HG03280 (cell line): Measurements from ENCODE around the gene CTBP2.
"Not testable (repeated sequence)": the region's sequence is repeated elsewhere in the genome, so short reads cannot be mapped to it uniquely, and the experiment has no call there.

Experiments used
- ATAC-seq: cut with Tn5 transposase; IDR thresholded peaks from one replicate; pipeline ENCODE4 v1.9.1; 2021; ENCODE audit warnings: mild to moderate bottlenecking, moderate library complexity; ENCODE audit not compliant: unreplicated experiment

Gene CTBP2

DNA sequence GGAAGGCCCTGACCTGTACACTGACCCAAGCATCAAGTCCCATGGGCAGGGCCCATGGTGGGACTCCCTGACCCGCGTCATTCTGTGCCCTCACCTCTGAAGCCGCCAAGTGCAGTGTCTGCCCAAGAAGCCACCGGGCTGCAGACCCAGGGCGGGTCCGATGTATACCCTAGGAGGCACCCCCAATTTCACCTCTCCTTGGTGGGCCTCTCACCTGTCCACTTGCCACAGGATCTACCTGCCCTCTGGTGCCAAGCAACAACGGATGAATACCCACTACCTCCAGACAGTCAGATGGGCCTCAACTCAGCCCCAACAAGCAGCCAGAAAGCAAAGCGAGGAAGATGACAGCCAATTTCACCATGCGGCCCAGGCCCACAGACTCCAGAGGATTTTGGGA is 92.6 kb downstream of the CTBP2 start:
- ATAC-seq, result no peak

GRCh38 chr10:125066764-125067450 is 93.5 kb downstream of the CTBP2 start:
- ATAC-seq, result no peak

- ATAC-seq, result peak; percentile 94
Observed at GRCh38 chr10:125064681-125065492, 95.5 kb downstream of the CTBP2 start.

DNA sequence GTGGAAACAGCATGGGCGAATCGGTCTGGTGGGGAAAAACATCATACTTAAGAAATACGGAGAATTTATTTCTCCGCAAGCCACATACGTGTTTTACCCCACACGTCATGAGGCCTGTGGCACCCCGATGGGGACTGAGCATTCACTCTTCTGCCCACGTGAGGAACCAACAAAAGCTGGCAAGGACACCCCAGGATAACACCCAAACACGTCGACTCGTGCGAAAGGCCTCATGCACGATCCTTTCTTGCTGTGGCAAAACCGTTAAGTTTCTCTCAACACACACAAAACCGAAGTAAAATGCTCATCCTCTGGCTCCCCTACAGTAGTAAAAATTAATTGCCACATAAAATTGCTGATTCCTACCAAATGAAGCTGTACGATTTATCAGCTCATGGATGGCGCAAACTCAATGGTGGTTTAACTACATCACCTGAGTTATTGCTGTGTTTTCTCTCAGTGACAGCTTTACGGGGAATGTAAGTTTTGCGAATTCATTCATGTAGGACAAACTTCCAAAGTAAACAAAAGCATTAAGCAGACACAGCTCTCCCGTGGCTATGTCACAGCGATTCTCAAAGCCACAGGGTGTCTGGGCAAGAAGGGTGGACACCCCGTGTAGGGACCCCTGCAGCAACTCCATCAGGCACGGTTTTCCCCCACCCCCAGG is 97.0 kb downstream of the CTBP2 start:
- no peak for ATAC-seq

DNA sequence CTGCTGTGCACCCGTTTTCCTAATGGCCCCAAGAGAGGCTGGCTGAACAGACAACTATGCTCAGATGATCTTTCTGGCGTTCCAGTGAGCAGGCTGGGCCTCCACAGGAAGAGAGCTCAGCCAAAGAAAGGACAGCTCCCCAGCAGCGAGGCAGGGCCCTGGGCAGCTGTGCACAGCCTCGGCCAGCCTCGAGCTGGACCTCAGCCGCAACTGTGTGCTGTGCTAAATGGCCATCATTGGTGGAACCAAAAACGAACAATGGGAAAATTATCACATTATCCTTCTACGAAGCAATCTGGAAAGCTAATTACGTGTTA is 97.5 kb downstream of the CTBP2 start:
- no peak for ATAC-seq

DNA sequence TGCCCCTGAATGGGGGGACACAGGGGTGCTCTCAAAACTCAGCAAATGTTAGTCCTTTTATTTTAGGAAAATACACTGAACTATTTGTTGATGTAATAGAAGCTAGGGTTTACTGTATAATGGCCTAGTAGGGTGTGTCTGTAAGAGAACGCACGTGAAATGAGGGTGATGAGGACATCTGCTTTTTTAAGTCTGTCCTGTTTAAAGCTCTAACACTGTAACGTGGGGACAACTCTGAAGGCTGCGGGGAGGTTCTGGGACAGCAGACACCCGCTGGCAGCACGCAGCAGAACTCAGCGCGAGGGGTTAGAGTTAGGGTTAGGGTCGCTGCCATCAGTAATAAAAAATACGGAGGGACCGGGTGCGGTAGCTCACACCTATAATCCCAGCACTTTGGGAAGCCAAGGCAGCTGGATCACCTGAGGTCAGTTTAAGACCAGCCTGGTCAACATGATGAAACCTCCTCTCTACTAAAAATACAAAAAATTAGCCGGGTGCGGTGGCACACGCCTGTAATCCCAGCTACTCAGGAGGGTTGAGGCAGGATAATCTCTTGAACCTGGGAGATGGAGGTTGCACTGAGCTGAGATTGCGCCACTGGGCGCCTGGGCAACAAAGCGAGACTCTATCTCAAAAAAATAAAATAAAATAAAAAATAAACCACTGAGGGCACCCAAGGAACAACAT is 98.0 kb downstream of the CTBP2 start:
- ATAC-seq, result no peak

DNA sequence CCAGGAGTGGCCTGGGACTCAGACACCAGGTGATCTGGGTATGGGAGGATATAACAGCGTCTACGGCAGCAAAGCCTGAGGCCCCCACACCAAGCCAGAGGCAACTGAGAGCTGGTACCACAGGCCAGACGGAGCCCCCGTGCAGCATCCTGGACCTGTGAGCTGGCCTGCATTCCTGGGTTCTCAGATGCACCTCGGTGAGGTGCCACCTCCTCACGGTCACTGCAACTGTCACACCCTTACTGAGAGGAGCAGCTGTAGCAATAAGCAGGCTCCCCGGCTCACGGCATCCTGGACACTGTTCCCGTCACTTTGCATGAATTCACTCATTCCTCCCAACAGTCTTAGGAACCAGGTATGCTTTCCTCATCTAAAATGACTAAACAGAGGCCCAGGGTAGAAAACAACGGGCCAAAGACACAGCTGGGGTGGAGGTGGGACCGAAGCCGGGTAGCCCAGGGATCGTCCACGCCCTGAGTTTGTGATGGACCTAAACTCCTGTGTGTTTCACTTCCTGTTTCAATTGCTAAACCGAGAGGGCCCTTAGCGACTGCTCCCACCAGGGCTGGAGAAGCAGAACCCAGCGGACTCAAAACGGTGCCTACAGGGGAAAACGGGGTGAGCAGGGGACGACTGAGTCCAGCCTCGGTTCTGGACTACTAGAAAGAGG is 98.7 kb downstream of the CTBP2 start:
- no peak for ATAC-seq

DNA sequence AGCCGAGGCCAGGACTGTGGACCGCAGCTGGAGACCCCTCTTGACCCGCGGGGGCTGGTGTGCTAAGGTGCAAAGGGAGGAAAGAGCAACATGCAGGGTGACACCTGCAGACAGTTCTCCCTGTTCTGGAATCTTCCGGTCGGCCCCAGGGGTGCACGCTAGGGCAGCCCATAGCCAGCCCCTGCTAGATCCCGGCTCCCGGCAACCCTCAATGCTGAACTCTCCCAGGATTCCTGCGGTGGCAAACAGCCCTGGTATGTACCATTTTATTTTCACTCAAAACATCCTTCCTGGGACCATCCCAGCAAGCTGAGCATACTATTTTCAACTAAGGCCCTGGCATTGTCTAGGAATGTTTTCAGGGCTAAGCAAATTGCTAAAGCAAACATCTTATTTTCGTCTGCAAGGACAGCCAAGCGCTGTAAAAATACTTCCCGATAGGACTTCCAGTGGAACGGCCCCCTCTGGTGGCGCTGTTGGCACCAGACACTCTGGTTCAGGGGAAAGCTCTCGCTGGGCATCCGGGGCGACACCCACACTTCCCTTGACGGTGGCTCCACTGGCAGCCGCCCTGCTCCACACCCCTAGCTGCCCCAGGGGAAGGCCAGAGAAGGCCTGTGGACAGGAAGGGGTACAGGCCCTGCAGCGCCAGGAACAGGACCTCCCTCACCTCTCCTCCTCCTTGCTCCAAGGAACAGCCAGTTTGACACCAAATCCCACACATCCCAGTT is 99.4 kb downstream of the CTBP2 start:
- no peak for ATAC-seq

- ATAC-seq, result no peak
Observed at GRCh38 chr10:125060482-125060825, 99.9 kb downstream of the CTBP2 start.

DNA sequence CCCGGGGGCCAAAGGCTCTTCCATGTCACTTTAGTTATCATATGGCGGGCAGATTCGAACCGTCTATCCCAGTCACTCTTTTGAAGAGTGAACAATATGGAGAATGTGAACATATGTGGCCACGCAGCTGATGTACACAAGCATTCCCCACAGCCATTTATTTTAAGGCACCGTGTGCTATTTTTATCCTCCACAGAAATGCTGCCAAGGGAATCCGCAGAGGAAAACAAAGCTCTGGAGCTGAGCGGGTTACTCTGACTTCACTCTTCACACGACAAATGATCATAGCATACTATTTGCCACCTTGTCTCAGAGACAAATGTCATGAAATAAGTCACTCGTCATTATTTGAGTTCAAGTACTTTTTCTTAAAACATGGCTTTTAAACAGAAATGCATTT is 100.3 kb downstream of the CTBP2 start:
- no peak for ATAC-seq

DNA sequence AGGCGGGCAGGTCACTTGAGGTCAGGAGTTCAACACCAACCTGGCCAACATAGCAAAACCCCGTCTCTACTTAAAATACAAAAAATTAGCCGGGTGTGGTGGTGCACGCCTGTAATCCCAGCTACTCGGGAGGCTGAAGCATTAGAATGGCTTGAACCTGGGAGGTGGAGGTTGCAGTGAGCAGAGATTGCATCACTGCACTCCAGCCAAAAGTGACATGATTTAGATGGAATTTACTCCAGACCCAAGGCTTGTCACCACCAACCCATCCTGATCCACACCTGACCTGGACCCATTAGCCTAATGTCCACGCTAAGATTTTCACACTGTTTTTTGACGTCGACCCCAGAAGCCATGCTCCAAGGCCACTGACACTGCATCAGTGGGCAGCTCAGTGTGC is 101.0 kb downstream of the CTBP2 start:
- ATAC-seq, result not testable (repeated sequence)

GRCh38 chr10:125057158-125058001 is 103.0 kb downstream of the CTBP2 start:
- no peak for ATAC-seq

GRCh38 chr10:125056161-125057132 is 103.9 kb downstream of the CTBP2 start:
- no peak for ATAC-seq

- ATAC-seq, result no peak
Observed at GRCh38 chr10:125055446-125055845, 104.9 kb downstream of the CTBP2 start.

GRCh38 chr10:125054669-125055268 is 105.6 kb downstream of the CTBP2 start:
- no peak for ATAC-seq

- no peak for ATAC-seq
Observed at GRCh38 chr10:125054216-125054615, 106.1 kb downstream of the CTBP2 start.

GRCh38 chr10:125052146-125052545 is 108.2 kb downstream of the CTBP2 start:
- no peak for ATAC-seq

GRCh38 chr10:125050383-125050782 is 110.0 kb downstream of the CTBP2 start:
- ATAC-seq, result no peak
